Right atrium auricular region (tissue), 2 donors: ENCODE results near the gene REPIN1. TPM values are rescaled to one million over a fixed set of nuclear protein-coding genes. Genes with fewer than 3 reads are reported as not detected.

Experiments used
- DNase-seq: peaks from one replicate; pipeline ENCODE4 v3.0.0-alpha.2; 2019; ENCODE audit warnings: low spot score
- H3K27ac ChIP-seq, 2 donors: fragments of 200-600 bp; sonication (generic); 1 replicate in 1 of 2; 2 replicates in 1 of 2; pipeline ENCODE4 v1.5.1; 2016 to 2019
- H3K27me3 ChIP-seq, 2 donors: fragments of 200-600 bp; sonication (generic); one replicate each; pipeline versions ENCODE4 v1.5.1 to v1.6.0; 2017 to 2019
- H3K36me3 ChIP-seq: fragments of 200-600 bp; sonication (generic); one replicate; pipeline ENCODE4 v1.5.1; 2016
- H3K4me1 ChIP-seq, 2 donors: fragments of 200-600 bp; sonication (generic); one replicate each; pipeline versions ENCODE4 v1.5.1 to v1.6.0; 2017 to 2019
- H3K4me3 ChIP-seq, 2 donors: fragments of 200-600 bp; sonication (generic); 1 replicate in 1 of 2; 2 replicates in 1 of 2; pipeline ENCODE4 v1.5.1; 2017 to 2019; ENCODE audit warnings: mild to moderate bottlenecking in 1 of 2, moderate library complexity in 1 of 2
- H3K9me3 ChIP-seq, 2 donors: fragments of 200-600 bp; sonication (generic); one replicate each; pipeline ENCODE4 v1.5.1; 2019
- total RNA-seq, 2 donors: library from RNA; depleted of rRNA; stranded (reverse); fragments of >200 nt; gene quantifications; one replicate each; pipeline ENCODE4 v1.1.0, GENCODE V29; 2016
- TF ChIP-seq, protein P1 (sequence below), 2 donors: fragments of 200-600 bp; sonication (generic); IDR thresholded peaks; one replicate each; pipeline ENCODE4 v1.5.1; 2019; ENCODE audit warnings: antibody characterized with exemption in 2 of 2

REPIN1 gene
- 100 to 1,000 TPM in 1 of 2 donors, 10 to 100 TPM in 1; 100.0 to 110 TPM for total RNA-seq

DNA sequence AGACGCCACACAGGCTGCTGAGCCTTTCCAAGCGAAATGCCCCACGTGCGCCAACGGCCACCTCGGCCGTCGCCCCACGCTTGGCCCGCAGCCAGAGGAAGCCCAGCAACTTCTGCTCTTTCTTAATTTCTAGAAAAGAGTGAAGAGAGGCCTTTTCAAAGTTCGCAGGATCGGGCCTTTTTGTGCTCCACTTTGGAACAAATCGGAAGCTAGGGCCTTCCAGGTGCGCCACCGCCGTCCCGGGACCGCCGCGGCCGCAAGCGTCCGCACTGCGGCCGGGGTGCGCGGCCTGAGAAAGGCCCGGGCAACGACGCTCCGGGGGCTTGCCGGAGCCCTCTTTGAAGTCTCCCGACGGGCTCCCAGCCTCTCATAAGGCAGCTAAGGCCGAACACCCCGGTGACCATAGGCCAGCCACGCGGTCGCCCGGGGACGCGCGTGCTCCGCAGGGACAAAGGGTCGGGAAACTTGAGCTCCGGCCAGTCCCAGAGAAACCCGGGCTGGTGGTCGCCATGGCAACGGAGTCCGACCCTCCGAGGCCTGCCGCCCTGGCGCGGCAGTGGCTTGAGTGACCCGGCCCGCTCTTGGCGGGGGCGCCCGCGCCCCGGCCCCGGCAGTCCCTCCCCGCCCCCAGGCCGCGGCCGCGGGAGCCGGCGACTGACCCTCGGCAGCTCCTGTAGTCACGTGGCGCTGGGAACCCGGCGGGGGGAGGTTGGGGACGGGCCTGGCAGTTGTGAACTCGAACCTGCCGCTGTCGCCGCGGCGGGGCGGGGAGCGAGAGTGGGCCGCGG, at the start of gene REPIN1:
REPIN1 (plus strand) TSS at position 727 of the 788 bp plus-strand sequence. CDS start 890 bp downstream, outside the sequence.
- H3K27ac ChIP-seq: peak within 1 kb of the TSS; percentile 91 to 98
- peak; percentile 94 for DNase-seq
- H3K4me3 ChIP-seq: peak within 1 kb of the TSS; percentile 62 to 70
- peaks cover 0 to 37% of the 10 kb centered on the region in 2 donors for H3K4me1 ChIP-seq
- H3K9me3 ChIP-seq: no peaks in the 10 kb centered on the region
- no peaks in the 10 kb centered on the region for H3K27me3 ChIP-seq
- H3K36me3 ChIP-seq: peaks cover 33% of the 10 kb centered on the region
- TF ChIP-seq, protein P1, sequence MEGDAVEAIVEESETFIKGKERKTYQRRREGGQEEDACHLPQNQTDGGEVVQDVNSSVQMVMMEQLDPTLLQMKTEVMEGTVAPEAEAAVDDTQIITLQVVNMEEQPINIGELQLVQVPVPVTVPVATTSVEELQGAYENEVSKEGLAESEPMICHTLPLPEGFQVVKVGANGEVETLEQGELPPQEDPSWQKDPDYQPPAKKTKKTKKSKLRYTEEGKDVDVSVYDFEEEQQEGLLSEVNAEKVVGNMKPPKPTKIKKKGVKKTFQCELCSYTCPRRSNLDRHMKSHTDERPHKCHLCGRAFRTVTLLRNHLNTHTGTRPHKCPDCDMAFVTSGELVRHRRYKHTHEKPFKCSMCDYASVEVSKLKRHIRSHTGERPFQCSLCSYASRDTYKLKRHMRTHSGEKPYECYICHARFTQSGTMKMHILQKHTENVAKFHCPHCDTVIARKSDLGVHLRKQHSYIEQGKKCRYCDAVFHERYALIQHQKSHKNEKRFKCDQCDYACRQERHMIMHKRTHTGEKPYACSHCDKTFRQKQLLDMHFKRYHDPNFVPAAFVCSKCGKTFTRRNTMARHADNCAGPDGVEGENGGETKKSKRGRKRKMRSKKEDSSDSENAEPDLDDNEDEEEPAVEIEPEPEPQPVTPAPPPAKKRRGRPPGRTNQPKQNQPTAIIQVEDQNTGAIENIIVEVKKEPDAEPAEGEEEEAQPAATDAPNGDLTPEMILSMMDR (IDR thresholded peaks at IDR 0.05): no peak

DNA sequence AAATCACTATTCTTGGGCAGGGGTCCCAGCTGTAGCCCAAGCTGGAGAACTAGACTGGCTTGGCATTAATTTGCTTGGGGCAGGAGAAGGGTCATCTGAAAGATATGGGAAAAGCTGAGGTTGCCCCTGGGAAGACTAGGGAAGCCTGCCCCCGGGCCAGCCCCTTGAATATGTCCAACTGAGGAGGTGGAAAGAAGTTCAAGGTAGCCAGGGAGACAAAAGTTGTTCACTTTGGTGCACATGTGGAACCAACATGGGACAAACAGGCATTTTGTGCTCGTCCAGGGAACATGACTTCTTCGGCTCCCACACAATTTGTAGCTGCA, 46.9 kb upstream of the REPIN1 start:
- Histone ChIP-seq H3K4me3 (no peak overlapping the region), H3K27ac (no peak overlapping the region), H3K4me1 (peaks cover 0 to 25% of the 10 kb centered on the region in 2 donors), H3K27me3 (no peaks in the 10 kb centered on the region), H3K36me3 (no peaks in the 10 kb centered on the region), H3K9me3 (no peaks in the 10 kb centered on the region)
- TF ChIP-seq, protein P1 (IDR thresholded peaks at IDR 0.05): no peak
- DNase-seq: no peak

DNA sequence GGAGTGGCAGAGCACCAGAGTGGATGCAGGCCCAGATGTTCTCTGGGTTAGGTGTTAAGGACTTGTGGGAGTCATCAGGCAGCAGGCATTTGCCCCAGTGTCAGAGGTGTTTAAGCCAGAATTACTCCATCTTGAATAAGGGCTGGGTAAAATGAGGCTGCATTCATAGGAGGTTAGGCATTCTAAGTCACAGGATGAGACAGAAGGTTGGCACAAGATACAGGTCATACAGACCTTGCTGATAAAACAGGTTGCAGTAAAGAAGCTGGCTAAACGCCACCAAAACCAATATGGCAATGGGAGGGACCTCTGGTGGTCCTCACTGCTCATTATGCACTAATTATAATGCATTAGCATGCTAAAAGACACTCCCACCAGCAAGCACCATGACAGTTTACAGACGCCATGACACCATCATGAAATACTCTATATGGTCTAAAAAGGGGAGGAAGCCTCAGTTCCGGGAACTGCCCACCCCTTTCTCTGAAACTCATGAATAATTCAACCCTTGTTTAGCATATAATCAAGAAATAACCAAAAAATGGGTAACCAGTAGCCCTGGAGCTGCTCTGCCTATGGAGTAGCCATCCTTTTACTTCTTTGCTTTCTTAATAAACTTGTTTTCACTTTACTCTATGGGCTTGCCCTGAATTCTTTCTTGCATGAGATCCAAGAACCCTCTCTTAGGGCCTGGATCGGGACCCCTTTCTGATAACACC, 46.3 kb upstream of the REPIN1 start:
- no peaks in the 10 kb centered on the region for H3K36me3 ChIP-seq
- peak overlapping the region; percentile 60 to 68 for H3K4me3 ChIP-seq
- H3K27me3 ChIP-seq: no peaks in the 10 kb centered on the region
- DNase-seq: no peak
- no peak overlapping the region for H3K27ac ChIP-seq
- peaks cover 0 to 25% of the 10 kb centered on the region in 2 donors for H3K4me1 ChIP-seq
- TF ChIP-seq, protein P1 (IDR thresholded peaks at IDR 0.05): no peak
- H3K9me3 ChIP-seq: no peaks in the 10 kb centered on the region

DNA sequence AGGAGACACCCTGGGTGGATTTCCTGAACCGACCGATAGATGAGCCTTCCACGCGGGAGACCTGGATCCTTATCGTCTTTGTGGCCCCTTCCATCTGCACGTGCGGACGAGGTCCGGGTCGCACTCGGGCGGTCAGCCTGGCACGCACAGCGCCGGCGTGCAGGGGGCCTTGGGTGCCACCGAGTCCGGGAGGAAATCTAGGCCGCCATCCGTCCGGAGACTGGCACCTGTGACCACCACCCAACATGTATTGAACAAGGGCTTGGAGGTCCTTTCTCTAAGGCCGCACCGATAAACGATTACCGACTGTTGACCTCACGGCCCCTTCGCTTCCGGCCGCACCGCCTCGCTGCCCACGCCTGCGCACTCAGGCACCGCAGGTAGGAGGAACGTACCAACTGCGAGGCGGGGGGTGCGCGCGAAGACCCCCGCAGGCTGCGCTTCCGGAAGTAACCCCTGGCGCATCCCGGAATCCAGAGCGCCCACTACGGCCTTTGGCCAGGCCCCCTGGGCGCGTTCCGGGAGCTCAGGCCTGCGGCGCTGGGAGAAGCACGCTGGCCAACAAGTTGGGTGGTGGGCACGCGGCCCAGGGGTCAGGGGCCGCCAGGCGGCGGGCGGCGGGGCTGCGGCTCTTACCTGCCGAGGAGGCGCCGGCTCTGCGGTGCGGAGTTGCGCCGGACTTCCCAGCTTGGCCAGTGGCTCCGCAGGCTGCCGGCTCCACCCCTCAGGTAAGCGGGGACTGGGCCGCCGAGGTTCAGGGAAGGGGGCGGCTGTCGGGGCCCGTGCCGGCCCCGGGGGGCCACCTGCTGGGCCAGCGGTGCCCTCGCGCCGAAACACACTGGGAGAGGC, 45.6 kb upstream of the REPIN1 start, which contains the start of the genes ACTR3C and LRRC61:
ACTR3C (minus strand) TSS at position 713 of the 849 bp plus-strand sequence. CDS start 28,249 bp downstream, outside the sequence.
LRRC61 (plus strand) TSS at position 523 of the 849 bp plus-strand sequence. CDS start 13,507 bp downstream, outside the sequence.
- Histone ChIP-seq H3K27me3 (no peaks in the 10 kb centered on the region), H3K4me1 (peaks cover 0 to 25% of the 10 kb centered on the region in 2 donors), H3K4me3 (peak within 1 kb of the TSS; percentile 60 to 68), H3K27ac (peak within 1 kb of the TSS; percentile 70), H3K36me3 (no peaks in the 10 kb centered on the region), H3K9me3 (no peaks in the 10 kb centered on the region)
- DNase-seq: no peak
- TF ChIP-seq, protein P1 (IDR thresholded peaks at IDR 0.05): no peak

DNA sequence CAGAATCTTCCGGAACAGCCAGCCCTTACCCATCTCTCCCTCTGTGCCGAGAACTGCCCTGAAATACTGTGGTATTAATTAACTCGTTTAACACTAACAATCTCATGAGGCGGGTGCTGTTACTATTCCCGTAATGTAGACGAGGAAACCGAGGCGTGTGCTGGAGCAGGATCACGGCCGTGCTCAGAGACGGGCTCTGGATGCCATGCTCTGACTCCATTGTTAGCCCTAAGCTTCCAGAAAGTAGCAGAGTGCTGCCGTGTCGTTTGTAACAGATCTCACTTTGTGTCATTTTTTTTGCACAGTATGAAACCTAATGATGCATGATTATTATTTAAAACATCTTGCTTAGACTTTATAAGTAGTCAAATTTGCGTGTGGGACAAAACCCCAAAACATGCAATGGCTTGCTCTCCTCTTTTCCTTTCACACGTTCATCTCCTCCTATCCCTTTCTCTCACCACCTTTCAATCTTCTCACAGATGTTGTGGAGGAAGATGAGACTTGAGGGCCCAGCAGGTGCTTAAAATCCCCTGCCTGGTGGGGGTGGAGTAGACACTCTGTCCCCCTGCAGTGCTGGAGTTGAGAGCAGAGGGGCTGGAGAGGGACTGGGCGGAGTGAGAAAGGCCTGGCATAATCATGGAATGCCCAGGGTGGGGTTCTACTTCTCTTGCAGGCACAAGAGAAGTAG, 44.8 kb upstream of the REPIN1 start:
- no peaks in the 10 kb centered on the region for H3K27me3 ChIP-seq
- H3K4me3 ChIP-seq: peak overlapping the region; percentile 60 to 68
- peaks cover 0 to 25% of the 10 kb centered on the region in 2 donors for H3K4me1 ChIP-seq
- no peaks in the 10 kb centered on the region for H3K9me3 ChIP-seq
- TF ChIP-seq, protein P1 (IDR thresholded peaks at IDR 0.05): no peak
- H3K36me3 ChIP-seq: no peaks in the 10 kb centered on the region
- H3K27ac ChIP-seq: peak overlapping the region; percentile 70
- DNase-seq: no peak
